Naive thymus-derived CD8-positive, alpha-beta T cell (primary cell): ENCODE results near the gene TRIM23. TPM values are rescaled to one million over a fixed set of nuclear protein-coding genes. Genes with fewer than 3 reads are reported as not detected.

Experiments
- polyA plus RNA-seq, 3 donors: library from polyadenylated mRNA; unstranded; fragments of 300-500 nt; fragmentation: Illumina TruSeq; gene quantifications; one replicate each; pipeline ENCODE4 v1.2.3, GENCODE V29; 2021
- total RNA-seq, 8 experiments: library from RNA in 2 of 8; stranded (reverse) in 2 of 8; gene quantifications; one replicate each; pipeline ENCODE4 v1.2.3 and lab custom pipeline; 2021 to 2026

Gene TRIM23
- total and polyA plus RNA-seq, 5 experiments from 2014 or later, result 11.6 to 29.6 (median 16.0) TPM

Other genes with a start within 250 kb of the TRIM23 start
- 1 to 10 TPM; 7.7 to 9.6 TPM for gene ADAMTS6, start 142.4 kb downstream of the TRIM23 start, total RNA-seq
- gene ADAMTS6, start 142.4 kb downstream of the TRIM23 start, polyA plus RNA-seq, result under 1 TPM; 0.25 to 0.66 (median 0.51) TPM
- 10 to 100 TPM; 69.5 to 71.0 TPM for gene CENPK, start 61.2 kb downstream of the TRIM23 start, total RNA-seq
- gene CENPK, start 61.2 kb downstream of the TRIM23 start, polyA plus RNA-seq, result 10 to 100 TPM; 28.6 to 39.8 (median 32.7) TPM
- 100 to 1,000 TPM; 126 to 142 TPM for gene PPWD1, start 61.0 kb downstream of the TRIM23 start, total RNA-seq
- 10 to 100 TPM; 26.8 to 39.5 (median 37.5) TPM for gene PPWD1, start 61.0 kb downstream of the TRIM23 start, polyA plus RNA-seq
- gene SHLD3, start 694 bp upstream of the TRIM23 start, total RNA-seq, result 1 to 10 TPM; 7.8 to 9.9 TPM
- 1 to 10 TPM; 2.6 to 7.2 (median 2.9) TPM for gene SHLD3, start 694 bp upstream of the TRIM23 start, polyA plus RNA-seq
- 10 to 100 TPM; 21.6 to 26.2 TPM for gene TRAPPC13, start 694 bp upstream of the TRIM23 start, total RNA-seq
- gene TRAPPC13, start 694 bp upstream of the TRIM23 start, polyA plus RNA-seq, result 10 to 100 TPM; 17.3 to 19.7 (median 18.1) TPM
- gene SGTB, start 97.8 kb upstream of the TRIM23 start, total RNA-seq, result 10 to 100 TPM; 51.4 to 53.8 TPM
- gene SGTB, start 97.8 kb upstream of the TRIM23 start, polyA plus RNA-seq, result 10 to 100 TPM; 12.5 to 15.4 (median 15.0) TPM
- gene NLN, start 97.9 kb upstream of the TRIM23 start, total RNA-seq, result 1 to 10 TPM; 4.4 to 7.2 TPM
- 1 to 10 TPM; 2.3 to 4.9 (median 3.7) TPM for gene NLN, start 97.9 kb upstream of the TRIM23 start, polyA plus RNA-seq